Esophagus squamous epithelium (tissue), 4 donors: ENCODE results near the gene BTBD2.

Source experiments
- POLR2A ChIP-seq, 4 donors: fragments of 450-650 bp; IDR thresholded peaks; one replicate each; pipeline ENCODE4 v1.6.1; 2017; ENCODE audit warnings: antibody characterized with exemption in 4 of 4, mild to moderate bottlenecking in 4 of 4, moderate library complexity in 3 of 4
- TF ChIP-seq, protein P1 (sequence below), 6 experiments: fragments of 450-650 bp in 4 of 6; fragments of 200-600 bp in 2 of 6; sonication (generic) in 2 of 6; IDR thresholded peaks; one replicate each; pipeline ENCODE4 v1.5.1; 2016 to 2019; ENCODE audit warnings: antibody characterized with exemption in 6 of 6, mild to moderate bottlenecking in 4 of 6, moderate library complexity in 4 of 6

DNA sequence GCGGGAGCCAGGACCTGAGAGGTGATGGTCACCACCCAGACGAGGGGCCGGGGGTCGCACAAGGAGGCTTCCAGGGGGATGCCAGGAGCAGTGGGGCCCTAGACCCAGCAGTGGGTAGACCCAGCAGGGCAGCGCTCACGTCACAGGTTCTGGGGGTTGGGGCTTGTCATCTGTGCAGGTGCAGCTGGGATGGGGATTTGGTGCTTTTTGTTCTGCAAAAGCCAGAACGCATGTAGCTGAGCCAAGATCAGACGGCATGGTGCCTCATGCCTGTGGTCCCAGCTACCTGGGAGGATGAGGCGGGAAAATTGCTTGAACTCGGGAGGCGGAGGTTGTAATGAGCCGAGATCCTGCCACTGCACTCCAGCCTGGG is 59.4 kb downstream of the BTBD2 start:
- TF ChIP-seq, protein P1, sequence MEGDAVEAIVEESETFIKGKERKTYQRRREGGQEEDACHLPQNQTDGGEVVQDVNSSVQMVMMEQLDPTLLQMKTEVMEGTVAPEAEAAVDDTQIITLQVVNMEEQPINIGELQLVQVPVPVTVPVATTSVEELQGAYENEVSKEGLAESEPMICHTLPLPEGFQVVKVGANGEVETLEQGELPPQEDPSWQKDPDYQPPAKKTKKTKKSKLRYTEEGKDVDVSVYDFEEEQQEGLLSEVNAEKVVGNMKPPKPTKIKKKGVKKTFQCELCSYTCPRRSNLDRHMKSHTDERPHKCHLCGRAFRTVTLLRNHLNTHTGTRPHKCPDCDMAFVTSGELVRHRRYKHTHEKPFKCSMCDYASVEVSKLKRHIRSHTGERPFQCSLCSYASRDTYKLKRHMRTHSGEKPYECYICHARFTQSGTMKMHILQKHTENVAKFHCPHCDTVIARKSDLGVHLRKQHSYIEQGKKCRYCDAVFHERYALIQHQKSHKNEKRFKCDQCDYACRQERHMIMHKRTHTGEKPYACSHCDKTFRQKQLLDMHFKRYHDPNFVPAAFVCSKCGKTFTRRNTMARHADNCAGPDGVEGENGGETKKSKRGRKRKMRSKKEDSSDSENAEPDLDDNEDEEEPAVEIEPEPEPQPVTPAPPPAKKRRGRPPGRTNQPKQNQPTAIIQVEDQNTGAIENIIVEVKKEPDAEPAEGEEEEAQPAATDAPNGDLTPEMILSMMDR (IDR thresholded peaks at IDR 0.05): no peak
- no peak for TF ChIP-seq POLR2A (IDR thresholded peaks at IDR 0.05)
